PC-9 (cell line): ENCODE results near the gene WFIKKN2. TPM values are rescaled to one million over a fixed set of nuclear protein-coding genes. Genes with fewer than 3 reads are reported as not detected.

Experiments
- BruUV-seq: library from RNA; stranded (reverse); fragments of 400-500 nt; replicated peaks from 2 replicates; lab custom pipeline; 2021; lab: Mats Ljungman, UMichigan
- CTCF ChIA-PET: fragments of 300-600 bp; sonication (Branson Sonifier 250); formaldehyde crosslinking; loops from one replicate; lab custom pipeline; 2022; ENCODE audit warnings: antibody characterized with exemption; lab: Charles Lee
- POLR2A ChIA-PET: fragments of 300-600 bp; sonication (Branson Sonifier 250); formaldehyde crosslinking; loops from one replicate; lab custom pipeline; 2022; ENCODE audit warnings: antibody characterized with exemption; ENCODE audit not compliant: unreplicated experiment; lab: Charles Lee
- DNase-seq, 2 experiments: peaks; one replicate each; pipeline versions ENCODE4 v3.0.0 to v3.0.0-alpha.2; 2015 to 2022; ENCODE audit warnings: mixed read lengths in 1 of 2
- H2AFZ ChIP-seq: fragments of 200-600 bp; sonication (generic); 2 replicates; pipeline ENCODE4 v1.8.1; 2017; ENCODE audit warnings: antibody characterized with exemption
- H3F3A ChIP-seq: fragments of 200-600 bp; sonication (generic); 2 replicates; pipeline ENCODE4 v1.8.1; 2017; ENCODE audit warnings: antibody characterized with exemption, mild to moderate bottlenecking, low read depth; ENCODE audit not compliant: insufficient read depth
- H3K27ac ChIP-seq: fragments of 200-600 bp; sonication (generic); 2 replicates; pipeline ENCODE4 v1.6.1; 2016; ENCODE audit warnings: mixed run types
- H3K27me3 ChIP-seq: fragments of 200-600 bp; sonication (generic); 2 replicates; pipeline ENCODE4 v1.6.1; 2016; ENCODE audit warnings: low read depth, mixed run types; ENCODE audit not compliant: insufficient read depth
- H3K36me3 ChIP-seq: fragments of 200-600 bp; sonication (generic); 2 replicates; pipeline ENCODE4 v1.6.1; 2016; ENCODE audit warnings: low read depth, mixed run types
- H3K4me1 ChIP-seq: fragments of 200-600 bp; sonication (generic); replicated peaks from 2 replicates; pipeline ENCODE4 v1.6.1; 2016; ENCODE audit warnings: mixed run types; ENCODE audit not compliant: insufficient read depth
- H3K4me2 ChIP-seq: fragments of 200-600 bp; sonication (generic); 2 replicates; pipeline ENCODE4 v1.6.1; 2017; ENCODE audit warnings: mixed run types
- H3K4me3 ChIP-seq: fragments of 200-600 bp; sonication (generic); 2 replicates; pipeline ENCODE4 v1.6.1; 2016; ENCODE audit warnings: mixed run types
- H3K79me2 ChIP-seq: fragments of 200-600 bp; sonication (generic); 2 replicates; pipeline ENCODE4 v1.6.1; 2017; ENCODE audit warnings: low read depth, mixed run types
- H3K9me2 ChIP-seq: fragments of 200-600 bp; sonication (generic); 2 replicates; pipeline ENCODE4 v1.8.1; 2017; ENCODE audit warnings: mild to moderate bottlenecking; ENCODE audit not compliant: insufficient read depth
- H3K9me3 ChIP-seq: fragments of 200-600 bp; sonication (generic); 2 replicates; pipeline ENCODE4 v1.8.1; 2016; ENCODE audit warnings: low read depth; ENCODE audit not compliant: insufficient read depth
- H4K20me1 ChIP-seq: fragments of 200-600 bp; sonication (generic); 2 replicates; pipeline ENCODE4 v1.8.1; 2017; ENCODE audit not compliant: insufficient read depth
- CTCF ChIP-seq: fragments of 200-600 bp; sonication (generic); conservative IDR thresholded peaks from 2 replicates; pipeline ENCODE4 v1.6.1; 2017; ENCODE audit warnings: mixed run types, antibody characterized with exemption, mild to moderate bottlenecking, moderate library complexity
- EZH2 ChIP-seq: fragments of 200-600 bp; sonication (generic); IDR thresholded peaks from 2 replicates; pipeline ENCODE4 v1.8.0; 2017; ENCODE audit warnings: antibody characterized with exemption, low read depth
- intact Hi-C: fragments of 100-400 bp; cut with micrococcal nuclease; formaldehyde crosslinking; loops from one replicate; pipeline ENCODE4 v1.10.0; 2022; ENCODE audit not compliant: unreplicated experiment
- total RNA-seq: library from RNA; stranded (reverse); gene quantifications from 2 replicates; pipeline ENCODE4 v1.2.3, GENCODE V29; 2021

WFIKKN2 gene
- total RNA-seq, 1 experiment from 2014 or later = not detected

GRCh38 chr17:50818261-50818660 lies 17.1 kb upstream of the WFIKKN2 start:
- H3K4me1 ChIP-seq = peaks cover 20% of the 10 kb centered on the region
- no peaks in the 10 kb centered on the region for H3K36me3 ChIP-seq
- H3K4me2 ChIP-seq = peak overlapping the region; percentile 63
- H3K9me2 ChIP-seq = no peaks in the 10 kb centered on the region
- H3K27ac ChIP-seq = no peak overlapping the region
- CTCF ChIA-PET = interaction anchor here (0.6 to 0.7 kb wide), 2 partner anchors 149 to 339 kb away, joined by 3 read pairs; no protein-coding TSS in a partner anchor
- H3F3A ChIP-seq = no peaks in the 10 kb centered on the region
- H3K79me2 ChIP-seq = no peaks in the 10 kb centered on the region
- no peak overlapping the region for H2AFZ ChIP-seq
- intact Hi-C loops = no loop called here
- H3K9me3 ChIP-seq = no peaks in the 10 kb centered on the region
- POLR2A ChIA-PET = no interaction called here
- no peaks in the 10 kb centered on the region for H4K20me1 ChIP-seq
- no peaks in the 10 kb centered on the region for H3K27me3 ChIP-seq
- TF ChIP-seq EZH2 = no peak
- no peak for TF ChIP-seq CTCF
- no peak for DNase-seq
- BruUV-seq = no TSS peak
- H3K4me3 ChIP-seq = no peak overlapping the region

- peaks cover 20% of the 10 kb centered on the region for H3K4me1 ChIP-seq
- no peaks in the 10 kb centered on the region for H3K27me3 ChIP-seq
- H3K27ac ChIP-seq = no peak overlapping the region
- intact Hi-C loops = no loop called here
- no peak for DNase-seq
- no peaks in the 10 kb centered on the region for H3K9me3 ChIP-seq
- ChIA-PET POLR2A (no interaction called here), CTCF (no interaction called here)
- no peak overlapping the region for H3K4me3 ChIP-seq
- no peaks in the 10 kb centered on the region for H3K9me2 ChIP-seq
- TF ChIP-seq CTCF (no peak), EZH2 (no peak)
- no TSS peak for BruUV-seq
- no peaks in the 10 kb centered on the region for H3K79me2 ChIP-seq
- no peak overlapping the region for H2AFZ ChIP-seq
- H3F3A ChIP-seq = no peaks in the 10 kb centered on the region
- H3K36me3 ChIP-seq = no peaks in the 10 kb centered on the region
- H3K4me2 ChIP-seq = no peak overlapping the region
- no peaks in the 10 kb centered on the region for H4K20me1 ChIP-seq
Observed at GRCh38 chr17:50818921-50819657, 16.3 kb upstream of the WFIKKN2 start.

DNA sequence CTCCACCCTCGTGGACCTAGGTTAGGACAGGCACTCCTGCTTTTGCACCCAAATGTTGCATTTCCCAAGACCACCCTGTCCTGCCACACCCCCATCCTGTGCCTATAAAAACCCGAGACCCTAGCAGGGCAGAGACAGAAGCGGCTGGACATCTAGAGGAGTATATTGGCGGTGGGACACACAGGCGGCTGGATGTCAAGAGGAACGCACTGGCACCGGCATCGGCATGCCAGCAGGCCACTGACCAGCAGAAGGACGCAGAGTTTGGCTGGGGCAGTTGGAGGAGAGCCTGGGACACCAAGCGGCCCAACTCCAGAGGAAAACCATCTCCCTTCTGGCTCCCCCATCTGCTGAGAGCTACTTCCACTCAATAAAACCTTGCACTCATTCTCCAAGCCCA lies 14.7 kb upstream of the WFIKKN2 start:
- ChIA-PET POLR2A (no interaction called here), CTCF (no interaction called here)
- intact Hi-C loops = no loop called here
- Histone ChIP-seq H3K79me2 (no peaks in the 10 kb centered on the region), H3K4me3 (no peak overlapping the region), H3K27ac (no peak overlapping the region), H3K9me2 (no peaks in the 10 kb centered on the region), H2AFZ (no peak overlapping the region), H3K4me1 (peaks cover 20% of the 10 kb centered on the region), H3K9me3 (no peaks in the 10 kb centered on the region), H4K20me1 (no peaks in the 10 kb centered on the region), H3K27me3 (no peaks in the 10 kb centered on the region), H3K36me3 (no peaks in the 10 kb centered on the region), H3F3A (no peaks in the 10 kb centered on the region), H3K4me2 (no peak overlapping the region)
- TF ChIP-seq CTCF = no peak
- TF ChIP-seq EZH2 = no peak
- no peak for DNase-seq
- BruUV-seq = no TSS peak
